Sciatic nerve (tissue), 2 donors: ENCODE data around the gene CMPK1. TPM values are rescaled to one million over a fixed set of nuclear protein-coding genes. Genes with fewer than 3 reads are reported as not detected.
"Not testable (repeated sequence)": the region's sequence is repeated elsewhere in the genome, so short reads cannot be mapped to it uniquely, and the experiment has no call there.

Experiments used
- ATAC-seq: fragments of 200-7000 bp; cut with Tn5 transposase; one replicate; pipeline ENCODE4 v1.9.1; 2020; ENCODE audit warnings: mild to moderate bottlenecking, moderate library complexity
- DNase-seq: peaks from one replicate; pipeline ENCODE4 v3.0.0-alpha.2; 2020; ENCODE audit warnings: low spot score
- intact Hi-C: fragments of 100-400 bp; cut with DNase I; formaldehyde crosslinking; loops from one replicate; pipeline ENCODE4 v1.14.2; 2022
- total RNA-seq: library from RNA; stranded (reverse); fragmentation: NEBNext Ultra II Directional; extraction: Animal tissue kit (Norgen Biotek cat#: 25700); gene quantifications from one replicate; pipeline ENCODE4 v1.2.1, GENCODE V29; 2021
- donor health status: DM: no; HTN: no; CAD: no.
- donor health status: DM: no; HTN: no; CAD: no.

The CMPK1 gene
- total RNA-seq, 1 donor from 2014 or later = 111 TPM

DNA sequence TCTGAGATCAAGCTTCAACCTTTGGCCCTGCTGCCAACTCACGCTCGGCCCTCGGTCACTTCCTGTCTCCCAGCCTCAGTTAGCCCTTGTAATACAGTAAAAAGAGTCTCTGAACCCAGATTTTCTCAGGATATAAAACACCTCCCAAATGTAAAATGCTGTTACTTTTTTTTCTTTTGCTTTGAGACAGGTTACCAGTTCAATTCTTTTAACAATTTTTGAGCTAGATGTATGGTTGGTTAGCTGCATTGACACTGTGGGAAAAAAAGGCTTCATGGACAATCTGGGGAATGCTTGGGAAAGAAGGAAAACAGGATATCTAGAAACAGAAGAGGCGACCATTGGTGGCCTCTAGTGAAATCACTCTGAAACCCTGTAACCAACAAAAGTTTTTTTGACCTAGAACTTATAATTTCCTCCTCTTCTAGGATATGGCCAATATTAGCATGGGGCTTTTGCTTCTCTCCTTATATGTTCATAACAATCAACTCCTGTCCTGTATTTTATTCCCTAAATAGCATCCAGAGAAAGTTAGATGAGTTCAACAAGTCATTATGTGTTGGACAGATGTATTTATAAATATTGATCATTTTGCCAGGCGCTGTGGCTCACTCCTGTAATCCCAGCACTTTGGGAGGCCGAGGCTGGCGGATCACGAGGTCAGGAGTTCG lies 1.3 kb downstream of the CMPK1 start:
- DNase-seq (no peak), ATAC-seq (no peak)
- intact Hi-C loops = no loop called here

GRCh38 chr1:47337350-47337749 lies 3.8 kb downstream of the CMPK1 start:
- DNase-seq = no peak
- ATAC-seq = no peak
- intact Hi-C loops = no loop called here

GRCh38 chr1:47338249-47339077 lies 4.9 kb downstream of the CMPK1 start:
- ATAC-seq (no peak), DNase-seq (no peak)
- intact Hi-C loops = no loop called here

GRCh38 chr1:47340227-47340626 lies 6.6 kb downstream of the CMPK1 start:
- no peak for DNase-seq

DNA sequence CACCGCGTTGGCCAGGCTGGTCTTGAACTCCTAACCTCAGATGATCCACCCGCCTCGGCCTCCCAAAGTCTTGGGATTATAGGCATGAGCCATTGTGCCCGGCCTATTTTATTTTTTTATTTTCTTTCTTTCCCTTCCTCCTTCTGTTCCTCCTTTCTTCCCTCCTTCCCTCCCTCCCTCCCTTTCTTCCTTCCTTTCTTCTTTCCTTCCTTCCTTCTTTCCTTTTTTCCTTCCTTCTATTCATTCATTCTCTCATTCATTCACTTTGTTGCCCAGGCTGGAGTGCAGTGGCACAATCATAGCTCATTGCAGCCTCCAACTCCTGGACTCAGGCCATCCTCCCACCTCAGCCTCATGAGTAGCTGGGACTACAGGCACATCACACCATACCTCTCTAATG lies 13.4 kb downstream of the CMPK1 start:
- DNase-seq, intact Hi-C loops, ATAC-seq: not testable (repeated sequence)

More at GRCh38 chr1:47340227-47340626, 6.6 kb downstream of the CMPK1 start:
- intact Hi-C loops = no loop called here
- peak; percentile 73 for ATAC-seq

DNA sequence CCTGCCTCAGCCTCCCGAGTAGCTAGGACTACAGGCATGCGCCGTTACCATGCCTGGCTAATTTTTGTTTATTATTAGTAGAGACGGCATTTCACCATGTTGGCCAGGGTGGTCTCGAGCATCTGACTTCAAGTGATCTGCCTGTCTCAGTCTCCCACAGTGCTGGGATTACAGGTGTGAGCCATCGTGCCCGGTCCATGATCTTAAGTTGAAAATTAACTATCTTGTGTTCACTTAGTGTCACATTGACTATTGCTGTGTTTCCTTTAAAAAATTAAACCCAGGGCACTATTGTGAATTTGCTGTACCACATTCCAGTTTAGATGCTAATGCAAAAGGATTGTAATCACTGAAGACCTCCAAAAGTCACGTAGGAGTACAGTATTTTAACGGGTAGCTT lies 14.1 kb downstream of the CMPK1 start:
- no peak for ATAC-seq
- intact Hi-C loops = no loop called here
- no peak for DNase-seq

- DNase-seq = no peak
- ATAC-seq = no peak
- intact Hi-C loops = no loop called here
Measured at GRCh38 chr1:47348246-47348645, 14.7 kb downstream of the CMPK1 start.

GRCh38 chr1:47351305-47351704 lies 17.7 kb downstream of the CMPK1 start:
- intact Hi-C loops = no loop called here

GRCh38 chr1:47361380-47361779 lies 27.8 kb downstream of the CMPK1 start:
- ATAC-seq = no peak
- intact Hi-C loops = no loop called here
- no peak for DNase-seq

More at GRCh38 chr1:47351305-47351704, 17.7 kb downstream of the CMPK1 start:
- DNase-seq (no peak), ATAC-seq (no peak)

DNA sequence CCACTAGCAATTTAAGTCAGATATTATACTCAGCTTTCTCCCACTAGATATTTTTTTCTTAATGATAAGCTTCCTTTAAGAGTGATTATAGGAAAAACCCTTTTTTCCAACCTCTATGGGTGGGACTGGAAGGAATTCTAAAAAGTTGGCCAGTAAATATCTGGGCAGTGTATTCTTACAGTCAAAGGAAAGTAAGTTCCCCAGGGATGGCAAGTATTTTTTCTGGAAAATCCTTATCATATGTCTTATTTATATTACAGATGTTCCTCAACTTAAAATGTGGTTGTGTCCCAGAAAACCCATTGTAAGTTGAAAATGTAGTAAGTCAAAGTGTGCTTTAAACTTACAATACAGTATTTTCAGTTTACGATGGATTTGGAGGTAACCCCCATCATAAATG lies 29.2 kb downstream of the CMPK1 start:
- intact Hi-C loops = no loop called here
- DNase-seq (no peak), ATAC-seq (no peak)

- intact Hi-C loops = no loop called here
Measured at GRCh38 chr1:47367651-47368050, 34.1 kb downstream of the CMPK1 start.

GRCh38 chr1:47371016-47371517 lies 37.5 kb downstream of the CMPK1 start:
- ATAC-seq = no peak

More at GRCh38 chr1:47367651-47368050, 34.1 kb downstream of the CMPK1 start:
- ATAC-seq (no peak), DNase-seq (no peak)

DNA sequence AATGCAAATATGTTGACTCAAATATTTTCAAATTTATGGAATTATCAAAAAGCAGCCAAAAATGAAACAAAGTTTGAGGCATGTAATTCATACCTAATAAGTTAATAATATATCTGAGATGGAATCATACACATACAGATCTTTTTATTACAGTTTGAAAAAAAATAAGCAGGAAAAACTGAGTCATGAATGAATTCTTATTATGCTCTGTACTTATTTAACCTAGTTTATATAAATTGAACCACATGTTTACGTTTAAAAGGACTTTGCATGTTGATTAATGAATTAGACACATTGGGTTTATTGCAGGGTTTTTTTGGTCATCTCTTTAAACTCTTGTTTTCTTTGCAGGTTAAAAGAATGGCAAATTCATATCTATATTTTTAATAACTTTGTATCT lies 40.9 kb downstream of the CMPK1 start:
- no peak for DNase-seq
- intact Hi-C loops = no loop called here
- no peak for ATAC-seq

More at GRCh38 chr1:47371016-47371517, 37.5 kb downstream of the CMPK1 start:
- DNase-seq = no peak
- intact Hi-C loops = no loop called here

DNA sequence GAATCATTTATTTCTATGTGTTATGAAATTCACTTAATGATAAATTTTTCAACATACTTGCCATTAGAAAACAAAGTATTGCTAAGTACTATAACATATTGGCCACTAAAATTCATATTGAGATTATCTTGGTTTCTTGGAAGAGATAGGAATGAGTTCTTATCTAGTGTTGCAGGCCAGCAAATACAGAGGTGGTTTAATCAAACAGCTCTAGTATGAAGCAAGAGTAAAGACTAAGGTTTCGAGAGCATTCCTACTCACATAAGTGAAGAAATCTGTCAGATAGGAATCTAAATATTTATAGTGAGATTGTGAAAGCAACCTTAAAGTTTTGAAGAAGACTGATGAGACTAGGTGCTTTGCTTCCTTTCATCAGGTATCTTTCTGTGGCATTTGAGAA lies 44.6 kb downstream of the CMPK1 start:
- ATAC-seq (no peak), DNase-seq (no peak)
- intact Hi-C loops = no loop called here

- peak; percentile 70 for ATAC-seq
- intact Hi-C loops = no loop called here
- DNase-seq = no peak
Measured at GRCh38 chr1:47380699-47381098, 47.1 kb downstream of the CMPK1 start.

- intact Hi-C loops = no loop called here
- ATAC-seq = no peak
Measured at GRCh38 chr1:47382399-47382983, 48.9 kb downstream of the CMPK1 start.

GRCh38 chr1:47384083-47384482 lies 50.5 kb downstream of the CMPK1 start:
- ATAC-seq (no peak), DNase-seq (no peak)
- intact Hi-C loops = no loop called here

More at GRCh38 chr1:47382399-47382983, 48.9 kb downstream of the CMPK1 start:
- DNase-seq = no peak

GRCh38 chr1:47385020-47385419 lies 51.4 kb downstream of the CMPK1 start:
- no peak for DNase-seq
- intact Hi-C loops = no loop called here

GRCh38 chr1:47386268-47386667 lies 52.7 kb downstream of the CMPK1 start:
- intact Hi-C loops = no loop called here
- DNase-seq (no peak), ATAC-seq (no peak)

More at GRCh38 chr1:47385020-47385419, 51.4 kb downstream of the CMPK1 start:
- ATAC-seq = no peak
